HEK293 (cell line): Measurements from ENCODE around the gene ACACB.

Source experiments
- CTCF ChIP-seq: fragments of 450-650 bp; formaldehyde crosslinking; IDR thresholded peaks from 2 replicates; pipeline ENCODE4 v1.5.1; 2016; ENCODE audit warnings: missing biosample characterization, missing genetic modification characterization
- KLF8 ChIP-seq: fragments of 450-650 bp; formaldehyde crosslinking; IDR thresholded peaks from 2 replicates; pipeline ENCODE4 v1.5.1; 2016; ENCODE audit warnings: missing biosample characterization, missing genetic modification characterization
- SCRT2 ChIP-seq: fragments of 450-650 bp; formaldehyde crosslinking; IDR thresholded peaks from 2 replicates; pipeline ENCODE4 v1.5.1; 2016; ENCODE audit warnings: missing biosample characterization, missing genetic modification characterization
- ZNF24 ChIP-seq: fragments of 450-650 bp; formaldehyde crosslinking; IDR thresholded peaks from 2 replicates; pipeline ENCODE4 v1.5.1; 2016; ENCODE audit warnings: missing biosample characterization, missing genetic modification characterization
- ZNF311 ChIP-seq: fragments of 450-650 bp; formaldehyde crosslinking; IDR thresholded peaks from 2 replicates; pipeline ENCODE4 v1.5.1; 2017; ENCODE audit warnings: missing biosample characterization, missing genetic modification characterization, borderline replicate concordance
- ZNF530 ChIP-seq: fragments of 450-650 bp; formaldehyde crosslinking; IDR thresholded peaks from 2 replicates; pipeline ENCODE4 v1.5.1; 2016; ENCODE audit warnings: low read depth, missing biosample characterization, missing genetic modification characterization
- ZNF664 ChIP-seq: fragments of 450-650 bp; formaldehyde crosslinking; IDR thresholded peaks from 2 replicates; pipeline ENCODE4 v1.5.1; 2016; ENCODE audit warnings: missing biosample characterization, missing genetic modification characterization
- ZNF747 ChIP-seq: fragments of 450-650 bp; formaldehyde crosslinking; IDR thresholded peaks from 2 replicates; pipeline ENCODE4 v1.5.1; 2016; ENCODE audit warnings: missing biosample characterization, missing genetic modification characterization
- TF ChIP-seq, protein P1 (sequence below): fragments of 450-650 bp; formaldehyde crosslinking; IDR thresholded peaks from 2 replicates; pipeline ENCODE4 v1.5.1; 2016; ENCODE audit warnings: missing biosample characterization, missing genetic modification characterization

DNA sequence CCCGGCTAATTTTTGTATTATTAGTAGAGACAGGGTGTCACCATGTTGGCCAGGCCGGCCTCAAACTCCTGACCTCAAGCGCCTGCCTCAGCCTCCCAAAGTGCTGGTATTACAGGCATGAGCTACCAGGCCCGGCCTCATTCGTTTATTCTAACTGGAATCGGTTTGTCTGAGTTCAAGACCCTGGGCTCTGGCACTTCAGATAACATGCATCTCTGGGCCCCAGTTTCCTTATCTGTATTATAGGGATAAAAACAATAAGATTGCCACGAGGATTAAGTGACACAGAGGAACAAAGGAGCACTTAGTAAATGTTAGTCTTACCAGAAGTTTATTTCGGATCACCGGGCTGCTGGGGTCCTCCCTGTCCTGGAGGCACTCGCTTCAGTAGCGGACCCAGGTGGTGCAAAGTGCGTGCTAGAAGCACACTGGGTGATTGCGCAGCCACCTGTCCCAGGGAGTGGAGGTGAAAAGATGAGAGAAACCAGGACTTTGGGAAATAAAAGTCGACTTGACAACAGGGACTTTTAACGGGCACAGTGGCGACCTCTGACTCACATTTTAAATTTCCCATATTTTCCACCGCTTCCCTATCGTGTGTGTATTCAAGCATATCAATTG, 37.5 kb downstream of the ACACB start:
- TF ChIP-seq ZNF664 (tag by site-specific recombination) (no peak), KLF8 (tag by site-specific recombination) (no peak), ZNF311 (no peak), ZNF24 (no peak), CTCF (tag by site-specific recombination) (no peak), ZNF747 (tag by site-specific recombination) (no peak), SCRT2 (tag by site-specific recombination) (no peak), ZNF530 (tag by site-specific recombination) (no peak)
- TF ChIP-seq, protein P1, sequence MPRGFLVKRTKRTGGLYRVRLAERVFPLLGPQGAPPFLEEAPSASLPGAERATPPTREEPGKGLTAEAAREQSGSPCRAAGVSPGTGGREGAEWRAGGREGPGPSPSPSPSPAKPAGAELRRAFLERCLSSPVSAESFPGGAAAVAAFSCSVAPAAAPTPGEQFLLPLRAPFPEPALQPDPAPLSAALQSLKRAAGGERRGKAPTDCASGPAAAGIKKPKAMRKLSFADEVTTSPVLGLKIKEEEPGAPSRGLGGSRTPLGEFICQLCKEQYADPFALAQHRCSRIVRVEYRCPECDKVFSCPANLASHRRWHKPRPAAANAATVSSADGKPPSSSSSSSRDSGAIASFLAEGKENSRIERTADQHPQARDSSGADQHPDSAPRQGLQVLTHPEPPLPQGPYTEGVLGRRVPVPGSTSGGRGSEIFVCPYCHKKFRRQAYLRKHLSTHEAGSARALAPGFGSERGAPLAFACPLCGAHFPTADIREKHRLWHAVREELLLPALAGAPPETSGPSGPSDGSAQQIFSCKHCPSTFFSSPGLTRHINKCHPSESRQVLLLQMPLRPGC (tag by site-specific recombination): no peak
